Adrenal gland (tissue), 19 donors: ENCODE results near the gene NPPB. TPM values are rescaled to one million over a fixed set of nuclear protein-coding genes. Genes with fewer than 3 reads are reported as not detected.
A peak's percentile ranks its signal among the peaks of the same experiment; 100 is the strongest.

ENCODE experiments used
- DNase-seq, 7 donors: peaks; one replicate each; pipeline ENCODE4 v3.0.0-alpha.2; 2019 to 2020
- H3K27ac ChIP-seq, 5 donors: fragments of 200-600 bp; sonication (generic) in 4 of 5; 1 replicate in 3 of 5; 2 replicates in 2 of 5; pipeline versions ENCODE4 v1.5.1 to v1.8.0; 2016 to 2020; ENCODE audit warnings: mild to moderate bottlenecking in 1 of 5
- H3K27me3 ChIP-seq: fragments of 200-600 bp; 2 replicates; pipeline ENCODE4 v1.8.0; 2021
- H3K36me3 ChIP-seq, 2 donors: fragments of 200-600 bp; replicated peaks in 1 of 2; 1 replicate in 1 of 2; 2 replicates in 1 of 2; pipeline versions ENCODE4 v1.5.1 to v1.8.0; 2018 to 2022
- H3K4me1 ChIP-seq, 2 donors: fragments of 200-600 bp; replicated peaks in 1 of 2; 1 replicate in 1 of 2; 2 replicates in 1 of 2; pipeline versions ENCODE4 v1.5.1 to v1.8.0; 2018 to 2021
- H3K4me3 ChIP-seq, 4 donors: fragments of 200-600 bp; sonication (generic) in 3 of 4; one replicate each; pipeline ENCODE4 v1.5.1; 2016 to 2018
- H3K9me3 ChIP-seq, 3 donors: fragments of 200-600 bp; sonication (generic) in 1 of 3; replicated peaks in 1 of 3; 1 replicate in 2 of 3; 2 replicates in 1 of 3; pipeline versions ENCODE4 v1.5.1 to v1.8.0; 2016 to 2021
- POLR2A ChIP-seq, 2 donors: fragments of 450-650 bp; IDR thresholded peaks; one replicate each; pipeline ENCODE4 v1.6.1; 2017; ENCODE audit warnings: antibody characterized with exemption in 2 of 2, mild to moderate bottlenecking in 2 of 2, moderate library complexity in 1 of 2
- WGBS, 4 donors: extraction: QIAGEN DNeasy Blood & Tissue Kit in 2 of 4; methylation state at CpG; one replicate each; pipeline versions ENCODE4 v1.1.5 to v1.1.7; 2013 to 2017; 5-methylcytosine and 5-hydroxymethylcytosine counted together
- intact Hi-C, 2 donors: fragments of 100-400 bp; cut with DNase I; formaldehyde crosslinking; loops; one replicate each; pipeline versions ENCODE4 v1.14.1 to v1.15.0; 2022 to 2023
- long read RNA-seq, 10 donors: library from polyadenylated mRNA in 3 of 10; unstranded in 2 of 10; stranded (forward) in 1 of 10; transcript quantifications; one replicate each; pipeline ENCODE4 v2.0.0 and lab custom pipeline, GENCODE V29; 2021 to 2026
- polyA plus RNA-seq, 3 donors: library from polyadenylated mRNA; stranded (reverse); fragments of 200-250 nt in 2 of 3; fragments of 350-450 nt in 1 of 3; fragmentation: Illumina TruSeq in 1 of 3; extraction: RNeasy Lipid Tissue Mini Kit (QIAGEN cat#74804) in 1 of 3; gene quantifications; one replicate each; pipeline ENCODE4 v1.2.3, GENCODE V29; 2013 to 2014
- total RNA-seq, 9 donors: library from RNA; depleted of rRNA in 4 of 9; stranded (reverse); fragments of >200 nt in 4 of 9; fragments of 120-200 nt in 1 of 9; fragmentation: NEBNext Ultra II Directional in 1 of 9; extraction: Animal tissue kit (Norgen Biotek cat#: 25700) in 1 of 9; gene quantifications; one replicate each; pipeline versions ENCODE4 v1.1.0 to v1.2.4, GENCODE V29; 2013 to 2023
- TF ChIP-seq, protein P1 (sequence below), 6 experiments: fragments of 450-650 bp in 4 of 6; fragments of 200-600 bp in 2 of 6; sonication (generic) in 1 of 6; IDR thresholded peaks; 1 replicate in 5 of 6; 2 replicates in 1 of 6; pipeline versions ENCODE4 v1.5.1 to v1.8.0; 2016 to 2021; ENCODE audit warnings: antibody characterized with exemption in 6 of 6, mild to moderate bottlenecking in 2 of 6, moderate library complexity in 1 of 6
- donor health status: healthy with polysubstance abuse.
- donor health status: Bipolar disorder and iron deficiency.
- donor health status: DM: yes; HTN: yes; CAD: no.
- donor health status: DM: no; HTN: no; CAD: no.
- donor health status: DM: no; HTN: no; CAD: no.
- donor health status: DM: yes; HTN: yes; CAD: no.

Gene NPPB
- total RNA-seq (not detected), polyA plus RNA-seq (1 to 10 TPM in 1 of 3 donors, not detected in 2; 1.1 TPM)
- long read RNA-seq, donor 1: 0 reads
- long read RNA-seq, donor 2: 0 reads
- long read RNA-seq, donor 3: 0 reads
- long read RNA-seq, donor 4: 0 reads
- long read RNA-seq, donor 5: 0 reads
- long read RNA-seq, donor 6: 0 reads
- long read RNA-seq, donor 7: 0 reads
- long read RNA-seq, donor 8: 0 reads
- long read RNA-seq, donor 9: 0 reads
- long read RNA-seq, donor 10: 0 reads

DNA sequence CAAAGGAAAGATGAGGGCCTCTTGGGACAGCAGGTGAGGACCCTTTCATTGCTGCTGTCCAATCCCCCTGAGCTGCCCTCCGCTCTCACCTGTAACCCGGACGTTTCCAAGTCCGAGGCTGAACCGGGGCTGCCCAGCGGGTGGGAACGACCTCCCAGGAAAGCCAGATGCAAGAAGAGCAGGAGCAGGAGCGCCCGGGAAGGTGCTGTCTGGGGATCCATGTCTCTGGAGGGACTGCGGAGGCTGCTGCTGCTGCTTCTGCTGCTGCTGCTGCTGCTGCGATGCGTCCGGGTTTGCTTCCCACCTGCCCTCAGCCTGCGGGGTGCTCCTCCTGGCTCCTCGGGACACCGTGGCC, at the start of gene NPPB:
TSS of gene NPPB (minus strand) at position 333 of the 355 bp plus-strand sequence. CDS start at position 221, 112 bp downstream.
- TF ChIP-seq POLR2A (IDR thresholded peaks at IDR 0.05): no peak
- TF ChIP-seq, protein P1, sequence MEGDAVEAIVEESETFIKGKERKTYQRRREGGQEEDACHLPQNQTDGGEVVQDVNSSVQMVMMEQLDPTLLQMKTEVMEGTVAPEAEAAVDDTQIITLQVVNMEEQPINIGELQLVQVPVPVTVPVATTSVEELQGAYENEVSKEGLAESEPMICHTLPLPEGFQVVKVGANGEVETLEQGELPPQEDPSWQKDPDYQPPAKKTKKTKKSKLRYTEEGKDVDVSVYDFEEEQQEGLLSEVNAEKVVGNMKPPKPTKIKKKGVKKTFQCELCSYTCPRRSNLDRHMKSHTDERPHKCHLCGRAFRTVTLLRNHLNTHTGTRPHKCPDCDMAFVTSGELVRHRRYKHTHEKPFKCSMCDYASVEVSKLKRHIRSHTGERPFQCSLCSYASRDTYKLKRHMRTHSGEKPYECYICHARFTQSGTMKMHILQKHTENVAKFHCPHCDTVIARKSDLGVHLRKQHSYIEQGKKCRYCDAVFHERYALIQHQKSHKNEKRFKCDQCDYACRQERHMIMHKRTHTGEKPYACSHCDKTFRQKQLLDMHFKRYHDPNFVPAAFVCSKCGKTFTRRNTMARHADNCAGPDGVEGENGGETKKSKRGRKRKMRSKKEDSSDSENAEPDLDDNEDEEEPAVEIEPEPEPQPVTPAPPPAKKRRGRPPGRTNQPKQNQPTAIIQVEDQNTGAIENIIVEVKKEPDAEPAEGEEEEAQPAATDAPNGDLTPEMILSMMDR (IDR thresholded peaks at IDR 0.05): no peak

GRCh38 chr1:11908095-11908675, 49.4 kb upstream of the NPPB start:
- Histone ChIP-seq H3K4me3 (peak overlapping the region in 3 of 4 donors; percentile 54 to 99 (median 65)), H3K9me3 (no peaks in the 10 kb centered on the region), H3K36me3 (no peaks in the 10 kb centered on the region), H3K4me1 (no peaks in the 10 kb centered on the region), H3K27ac (peak overlapping the region; percentile 76 to 99 (median 97)), H3K27me3 (no peaks in the 10 kb centered on the region)
- DNase-seq: peak in 6 of 7 donors; percentile 36 to 85 (median 69)
- 0 to 1% (median 0%) methylated on average over 16 to 24 of the region's 24 CpGs for WGBS, 4 donors
- TF ChIP-seq POLR2A (IDR thresholded peaks at IDR 0.05): peak; percentile 99 to 100
- TF ChIP-seq, protein P1 (IDR thresholded peaks at IDR 0.05): no peak
- intact Hi-C loops: no loop called here

More for the DNA sequence above, at the start of gene NPPB:
- intact Hi-C loops: no loop called here
- no peaks in the 10 kb centered on the region for H3K36me3 ChIP-seq
- no peaks in the 10 kb centered on the region for H3K4me1 ChIP-seq
- H3K4me3 ChIP-seq: no peak within 1 kb of the TSS
- peaks cover 26% of the 10 kb centered on the region for H3K27me3 ChIP-seq
- no peak for DNase-seq
- H3K9me3 ChIP-seq: no peaks in the 10 kb centered on the region
- 18 to 50% (median 21%) methylated on average over 2 to 16 of the region's 16 CpGs for WGBS, 4 donors
- no peak within 1 kb of the TSS for H3K27ac ChIP-seq

GRCh38 chr1:11907275-11908094, 48.7 kb upstream of the NPPB start:
- H3K4me1 ChIP-seq: no peaks in the 10 kb centered on the region
- intact Hi-C loops: no loop called here
- no peaks in the 10 kb centered on the region for H3K27me3 ChIP-seq
- H3K4me3 ChIP-seq: no peak overlapping the region
- no peaks in the 10 kb centered on the region for H3K9me3 ChIP-seq
- no peak for TF ChIP-seq POLR2A (IDR thresholded peaks at IDR 0.05)
- TF ChIP-seq, protein P1 (IDR thresholded peaks at IDR 0.05): peak; percentile 80 to 97 (median 86)
- 11 to 14% (median 14%) methylated on average over 19 of the region's 19 CpGs for whole genome bisulfite sequencing, 4 donors
- H3K27ac ChIP-seq: peak overlapping the region; percentile 76 to 99 (median 97)
- H3K36me3 ChIP-seq: no peaks in the 10 kb centered on the region
- peak; percentile 92 to 98 (median 95) for DNase-seq

- Histone ChIP-seq H3K27ac (no peak overlapping the region), H3K36me3 (no peaks in the 10 kb centered on the region), H3K9me3 (no peaks in the 10 kb centered on the region), H3K4me1 (no peaks in the 10 kb centered on the region), H3K27me3 (no peaks in the 10 kb centered on the region), H3K4me3 (no peak overlapping the region)
- peak in 1 of 7 donors; percentile 62 for DNase-seq
- WGBS, 4 donors: 53 to 83% (median 68%) methylated on average over 9 to 10 of the region's 10 CpGs
- intact Hi-C loops: no loop called here
- TF ChIP-seq, protein P1 (IDR thresholded peaks at IDR 0.05): no peak
- no peak for TF ChIP-seq POLR2A (IDR thresholded peaks at IDR 0.05)
Observed at GRCh38 chr1:11906870-11907269, 48.1 kb upstream of the NPPB start.
